ENCODE measurements around the gene CDCA7. TPM values are rescaled to one million over a fixed set of nuclear protein-coding genes. Genes with fewer than 3 reads are reported as not detected.
A peak's percentile ranks its signal among the peaks of the same experiment; 100 is the strongest.

Gene CDCA7
- total and polyA plus RNA-seq, 2 of the 13 experiments (the other 11 are each of a cell fraction or from before 2014, with no cell fraction given) = 46.2 to 57.8 TPM

DNA sequence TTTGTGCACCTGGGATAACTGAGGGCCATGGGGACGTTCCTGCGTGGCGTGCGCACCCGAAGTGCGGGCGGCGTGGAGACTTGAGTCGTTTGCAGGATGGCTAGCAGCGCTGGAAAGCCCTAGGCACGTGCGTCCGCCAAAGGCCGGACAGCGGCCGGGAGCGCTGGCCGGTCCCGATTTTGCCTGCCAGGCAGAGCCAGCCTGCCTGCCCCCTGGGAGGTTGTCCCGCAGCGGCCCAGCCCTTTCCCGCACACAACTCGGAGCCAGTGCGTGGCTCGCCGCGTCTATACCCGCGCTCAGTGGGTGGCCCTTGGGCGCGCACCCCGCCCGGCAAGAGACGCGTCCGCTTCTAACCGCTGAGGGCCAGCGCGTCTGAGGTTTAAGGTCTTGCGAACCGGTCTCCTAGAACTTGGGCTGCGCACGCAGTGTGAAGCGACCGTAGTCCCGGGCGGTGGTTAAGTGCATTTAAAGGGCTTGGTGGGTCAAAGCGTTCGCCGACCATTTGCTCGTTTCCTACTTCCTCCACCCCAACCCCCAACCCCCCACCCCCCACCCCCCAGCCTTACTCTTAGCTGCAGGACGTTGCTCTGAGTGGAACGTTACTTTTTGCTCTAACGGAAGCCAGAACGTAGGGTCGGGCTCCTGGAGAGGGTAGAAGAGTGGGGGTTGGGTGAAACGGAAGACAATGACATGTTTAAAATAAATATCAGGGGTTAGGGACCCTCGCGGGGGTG lies 627 bp downstream of the CDCA7 start (continued):
- TF ChIP-seq, protein P1, sequence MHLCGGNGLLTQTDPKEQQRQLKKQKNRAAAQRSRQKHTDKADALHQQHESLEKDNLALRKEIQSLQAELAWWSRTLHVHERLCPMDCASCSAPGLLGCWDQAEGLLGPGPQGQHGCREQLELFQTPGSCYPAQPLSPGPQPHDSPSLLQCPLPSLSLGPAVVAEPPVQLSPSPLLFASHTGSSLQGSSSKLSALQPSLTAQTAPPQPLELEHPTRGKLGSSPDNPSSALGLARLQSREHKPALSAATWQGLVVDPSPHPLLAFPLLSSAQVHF (CRISPR knock-in tag; IDR thresholded peaks at IDR 0.05) = no peak
- TF ChIP-seq ZNF879 (CRISPR knock-in tag; IDR thresholded peaks at IDR 0.05) (0 out of 2 replicates have a peak, but pooled peaks have one; percentile 18), ZBTB8A (CRISPR knock-in tag; IDR thresholded peaks at IDR 0.05; ENCODE audit: borderline replicate concordance, low read depth) (peak; percentile 43; the same call in 1 of the 2 replicates), ZNF441 (CRISPR knock-in tag; IDR thresholded peaks at IDR 0.05; ENCODE audit: borderline replicate concordance) (0 out of 2 replicates have a peak, but pooled peaks have one; percentile 65), ZNF235 (CRISPR knock-in tag; IDR thresholded peaks at IDR 0.05; ENCODE audit: borderline replicate concordance) (no peak), IRX3 (CRISPR knock-in tag; IDR thresholded peaks at IDR 0.05; ENCODE audit: borderline replicate concordance, low read depth) (no peak), POLR2A (IDR thresholded peaks at IDR 0.05; ENCODE audit: insufficient read depth in 1 of 2, low read depth in 2 of 2, low read length in 2 of 2) (peak in 1 of 2 experiments; percentile 35; a peak in 3 of 4 replicates), KDM6A (CRISPR knock-in tag; IDR thresholded peaks at IDR 0.05; ENCODE audit: low read depth) (no peak), MED8 (CRISPR knock-in tag; IDR thresholded peaks at IDR 0.05; ENCODE audit: insufficient replicate concordance) (peak; percentile 17), ZNF335 (CRISPR knock-in tag; IDR thresholded peaks at IDR 0.05) (0 out of 2 replicates have a peak, but pooled peaks have one; percentile 31), MXI1 (IDR thresholded peaks at IDR 0.05; ENCODE audit: borderline replicate concordance, low read depth, low read length) (no peak), ZNF225 (CRISPR knock-in tag; IDR thresholded peaks at IDR 0.05) (no peak; the same call in 1 of the 2 replicates), HNRNPUL1 (IDR thresholded peaks at IDR 0.05; ENCODE audit: low read depth, low read length) (no peak), IKZF4 (CRISPR knock-in tag; IDR thresholded peaks at IDR 0.05; ENCODE audit: borderline replicate concordance, low read depth, not compliant biosample characterization) (no peak), RCOR2 (CRISPR knock-in tag; IDR thresholded peaks at IDR 0.05) (no peak), KMT2B (CRISPR knock-in tag; IDR thresholded peaks at IDR 0.05) (no peak; the same call in 1 of the 2 replicates), ZNF569 (CRISPR knock-in tag; IDR thresholded peaks at IDR 0.05; ENCODE audit: borderline replicate concordance) (no peak), ZSCAN20 (CRISPR knock-in tag; IDR thresholded peaks at IDR 0.05; ENCODE audit: borderline replicate concordance) (peak; percentile 31; the same call in 1 of the 2 replicates), MEF2D (CRISPR knock-in tag; IDR thresholded peaks at IDR 0.05) (no peak)
- TF ChIP-seq, protein P2, sequence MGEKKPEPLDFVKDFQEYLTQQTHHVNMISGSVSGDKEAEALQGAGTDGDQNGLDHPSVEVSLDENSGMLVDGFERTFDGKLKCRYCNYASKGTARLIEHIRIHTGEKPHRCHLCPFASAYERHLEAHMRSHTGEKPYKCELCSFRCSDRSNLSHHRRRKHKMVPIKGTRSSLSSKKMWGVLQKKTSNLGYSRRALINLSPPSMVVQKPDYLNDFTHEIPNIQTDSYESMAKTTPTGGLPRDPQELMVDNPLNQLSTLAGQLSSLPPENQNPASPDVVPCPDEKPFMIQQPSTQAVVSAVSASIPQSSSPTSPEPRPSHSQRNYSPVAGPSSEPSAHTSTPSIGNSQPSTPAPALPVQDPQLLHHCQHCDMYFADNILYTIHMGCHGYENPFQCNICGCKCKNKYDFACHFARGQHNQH (CRISPR knock-in tag; IDR thresholded peaks at IDR 0.05) = 0 out of 2 replicates have a peak, but pooled peaks have one; percentile 3
- TF ChIP-seq, protein P3, sequence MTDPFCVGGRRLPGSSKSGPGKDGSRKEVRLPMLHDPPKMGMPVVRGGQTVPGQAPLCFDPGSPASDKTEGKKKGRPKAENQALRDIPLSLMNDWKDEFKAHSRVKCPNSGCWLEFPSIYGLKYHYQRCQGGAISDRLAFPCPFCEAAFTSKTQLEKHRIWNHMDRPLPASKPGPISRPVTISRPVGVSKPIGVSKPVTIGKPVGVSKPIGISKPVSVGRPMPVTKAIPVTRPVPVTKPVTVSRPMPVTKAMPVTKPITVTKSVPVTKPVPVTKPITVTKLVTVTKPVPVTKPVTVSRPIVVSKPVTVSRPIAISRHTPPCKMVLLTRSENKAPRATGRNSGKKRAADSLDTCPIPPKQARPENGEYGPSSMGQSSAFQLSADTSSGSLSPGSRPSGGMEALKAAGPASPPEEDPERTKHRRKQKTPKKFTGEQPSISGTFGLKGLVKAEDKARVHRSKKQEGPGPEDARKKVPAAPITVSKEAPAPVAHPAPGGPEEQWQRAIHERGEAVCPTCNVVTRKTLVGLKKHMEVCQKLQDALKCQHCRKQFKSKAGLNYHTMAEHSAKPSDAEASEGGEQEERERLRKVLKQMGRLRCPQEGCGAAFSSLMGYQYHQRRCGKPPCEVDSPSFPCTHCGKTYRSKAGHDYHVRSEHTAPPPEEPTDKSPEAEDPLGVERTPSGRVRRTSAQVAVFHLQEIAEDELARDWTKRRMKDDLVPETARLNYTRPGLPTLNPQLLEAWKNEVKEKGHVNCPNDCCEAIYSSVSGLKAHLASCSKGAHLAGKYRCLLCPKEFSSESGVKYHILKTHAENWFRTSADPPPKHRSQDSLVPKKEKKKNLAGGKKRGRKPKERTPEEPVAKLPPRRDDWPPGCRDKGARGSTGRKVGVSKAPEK (CRISPR knock-in tag; IDR thresholded peaks at IDR 0.05; ENCODE audit: borderline replicate concordance) = peak; percentile 45; the same call in 1 of the 2 replicates
- TF ChIP-seq, protein P4, sequence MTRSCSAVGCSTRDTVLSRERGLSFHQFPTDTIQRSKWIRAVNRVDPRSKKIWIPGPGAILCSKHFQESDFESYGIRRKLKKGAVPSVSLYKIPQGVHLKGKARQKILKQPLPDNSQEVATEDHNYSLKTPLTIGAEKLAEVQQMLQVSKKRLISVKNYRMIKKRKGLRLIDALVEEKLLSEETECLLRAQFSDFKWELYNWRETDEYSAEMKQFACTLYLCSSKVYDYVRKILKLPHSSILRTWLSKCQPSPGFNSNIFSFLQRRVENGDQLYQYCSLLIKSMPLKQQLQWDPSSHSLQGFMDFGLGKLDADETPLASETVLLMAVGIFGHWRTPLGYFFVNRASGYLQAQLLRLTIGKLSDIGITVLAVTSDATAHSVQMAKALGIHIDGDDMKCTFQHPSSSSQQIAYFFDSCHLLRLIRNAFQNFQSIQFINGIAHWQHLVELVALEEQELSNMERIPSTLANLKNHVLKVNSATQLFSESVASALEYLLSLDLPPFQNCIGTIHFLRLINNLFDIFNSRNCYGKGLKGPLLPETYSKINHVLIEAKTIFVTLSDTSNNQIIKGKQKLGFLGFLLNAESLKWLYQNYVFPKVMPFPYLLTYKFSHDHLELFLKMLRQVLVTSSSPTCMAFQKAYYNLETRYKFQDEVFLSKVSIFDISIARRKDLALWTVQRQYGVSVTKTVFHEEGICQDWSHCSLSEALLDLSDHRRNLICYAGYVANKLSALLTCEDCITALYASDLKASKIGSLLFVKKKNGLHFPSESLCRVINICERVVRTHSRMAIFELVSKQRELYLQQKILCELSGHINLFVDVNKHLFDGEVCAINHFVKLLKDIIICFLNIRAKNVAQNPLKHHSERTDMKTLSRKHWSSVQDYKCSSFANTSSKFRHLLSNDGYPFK (CRISPR knock-in tag; IDR thresholded peaks at IDR 0.05; ENCODE audit: borderline replicate concordance) = no peak

Data from HepG2 (cell line).